Ishikawa (cell line): ENCODE results near the gene KLF3.

Experiments
- CEBPB ChIP-seq: IDR thresholded peaks from 2 replicates; pipeline ENCODE4 v1.6.1; 2012
- CREB1 ChIP-seq: IDR thresholded peaks from 2 replicates; pipeline ENCODE4 v1.6.1; 2012; ENCODE audit warnings: low read depth
- EGR1 ChIP-seq: IDR thresholded peaks from 2 replicates; pipeline ENCODE4 v1.6.1; 2012
- EP300 ChIP-seq: IDR thresholded peaks from 2 replicates; pipeline ENCODE4 v1.6.1; 2012; ENCODE audit warnings: borderline replicate concordance
- FOXM1 ChIP-seq: IDR thresholded peaks from 2 replicates; pipeline ENCODE4 v1.6.1; 2012; ENCODE audit warnings: low read depth, borderline replicate concordance
- NFIC ChIP-seq: IDR thresholded peaks from 2 replicates; pipeline ENCODE4 v1.6.1; 2012
- RAD21 ChIP-seq: IDR thresholded peaks from 2 replicates; pipeline ENCODE4 v1.6.1; 2012; ENCODE audit warnings: low read depth
- TAF1 ChIP-seq: IDR thresholded peaks from 2 replicates; pipeline ENCODE4 v1.6.1; 2012; ENCODE audit warnings: low read depth, mild to moderate bottlenecking
- TCF12 ChIP-seq: IDR thresholded peaks from 2 replicates; pipeline ENCODE4 v1.6.1; 2012; ENCODE audit warnings: low read depth
- TEAD4 ChIP-seq: IDR thresholded peaks from 2 replicates; pipeline ENCODE4 v1.6.1; 2012
- YY1 ChIP-seq: IDR thresholded peaks from 2 replicates; pipeline ENCODE4 v1.6.1; 2012; ENCODE audit warnings: low read depth
- ZBTB7A ChIP-seq: IDR thresholded peaks from 2 replicates; pipeline ENCODE4 v1.6.1; 2012; ENCODE audit warnings: low read depth
- TF ChIP-seq, protein P1 (sequence below): IDR thresholded peaks from 2 replicates; pipeline ENCODE4 v1.6.1; 2012
- TF ChIP-seq, protein P2 (sequence below): IDR thresholded peaks from 2 replicates; pipeline ENCODE4 v1.6.1; 2012; ENCODE audit warnings: low read depth, mild to moderate bottlenecking
- TF ChIP-seq, protein P3 (sequence below): IDR thresholded peaks from 2 replicates; pipeline ENCODE4 v1.6.1; 2012

Gene KLF3

DNA sequence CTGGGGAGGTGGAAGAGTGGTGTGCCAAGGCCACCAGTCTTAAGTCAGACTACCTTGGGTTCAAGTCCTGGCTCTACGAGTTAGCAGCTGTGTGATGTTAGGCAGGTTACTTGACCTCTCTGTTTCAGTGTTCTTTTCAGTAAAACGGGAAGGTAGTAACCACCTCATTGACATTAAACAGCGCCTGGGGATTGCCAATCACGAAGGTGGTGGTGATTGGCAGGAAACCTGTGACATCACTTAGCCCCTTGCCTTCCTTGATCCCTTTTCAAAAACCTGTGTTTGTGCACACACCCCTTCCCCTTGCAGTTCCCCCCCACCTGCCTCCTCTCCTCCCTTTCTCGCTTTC is 7.6 kb downstream of the KLF3 start:
- TF ChIP-seq, protein P1, sequence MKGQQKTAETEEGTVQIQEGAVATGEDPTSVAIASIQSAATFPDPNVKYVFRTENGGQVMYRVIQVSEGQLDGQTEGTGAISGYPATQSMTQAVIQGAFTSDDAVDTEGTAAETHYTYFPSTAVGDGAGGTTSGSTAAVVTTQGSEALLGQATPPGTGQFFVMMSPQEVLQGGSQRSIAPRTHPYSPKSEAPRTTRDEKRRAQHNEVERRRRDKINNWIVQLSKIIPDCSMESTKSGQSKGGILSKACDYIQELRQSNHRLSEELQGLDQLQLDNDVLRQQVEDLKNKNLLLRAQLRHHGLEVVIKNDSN: no peak
- no peak for TF ChIP-seq EP300
- TF ChIP-seq NFIC: no peak
- TF ChIP-seq CEBPB: no peak
- TF ChIP-seq ZBTB7A: no peak
- TF ChIP-seq, protein P2, sequence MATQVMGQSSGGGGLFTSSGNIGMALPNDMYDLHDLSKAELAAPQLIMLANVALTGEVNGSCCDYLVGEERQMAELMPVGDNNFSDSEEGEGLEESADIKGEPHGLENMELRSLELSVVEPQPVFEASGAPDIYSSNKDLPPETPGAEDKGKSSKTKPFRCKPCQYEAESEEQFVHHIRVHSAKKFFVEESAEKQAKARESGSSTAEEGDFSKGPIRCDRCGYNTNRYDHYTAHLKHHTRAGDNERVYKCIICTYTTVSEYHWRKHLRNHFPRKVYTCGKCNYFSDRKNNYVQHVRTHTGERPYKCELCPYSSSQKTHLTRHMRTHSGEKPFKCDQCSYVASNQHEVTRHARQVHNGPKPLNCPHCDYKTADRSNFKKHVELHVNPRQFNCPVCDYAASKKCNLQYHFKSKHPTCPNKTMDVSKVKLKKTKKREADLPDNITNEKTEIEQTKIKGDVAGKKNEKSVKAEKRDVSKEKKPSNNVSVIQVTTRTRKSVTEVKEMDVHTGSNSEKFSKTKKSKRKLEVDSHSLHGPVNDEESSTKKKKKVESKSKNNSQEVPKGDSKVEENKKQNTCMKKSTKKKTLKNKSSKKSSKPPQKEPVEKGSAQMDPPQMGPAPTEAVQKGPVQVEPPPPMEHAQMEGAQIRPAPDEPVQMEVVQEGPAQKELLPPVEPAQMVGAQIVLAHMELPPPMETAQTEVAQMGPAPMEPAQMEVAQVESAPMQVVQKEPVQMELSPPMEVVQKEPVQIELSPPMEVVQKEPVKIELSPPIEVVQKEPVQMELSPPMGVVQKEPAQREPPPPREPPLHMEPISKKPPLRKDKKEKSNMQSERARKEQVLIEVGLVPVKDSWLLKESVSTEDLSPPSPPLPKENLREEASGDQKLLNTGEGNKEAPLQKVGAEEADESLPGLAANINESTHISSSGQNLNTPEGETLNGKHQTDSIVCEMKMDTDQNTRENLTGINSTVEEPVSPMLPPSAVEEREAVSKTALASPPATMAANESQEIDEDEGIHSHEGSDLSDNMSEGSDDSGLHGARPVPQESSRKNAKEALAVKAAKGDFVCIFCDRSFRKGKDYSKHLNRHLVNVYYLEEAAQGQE: no peak
- no peak for TF ChIP-seq RAD21
- no peak for TF ChIP-seq TAF1
- no peak for TF ChIP-seq EGR1
- TF ChIP-seq CREB1: no peak
- TF ChIP-seq, protein P3, sequence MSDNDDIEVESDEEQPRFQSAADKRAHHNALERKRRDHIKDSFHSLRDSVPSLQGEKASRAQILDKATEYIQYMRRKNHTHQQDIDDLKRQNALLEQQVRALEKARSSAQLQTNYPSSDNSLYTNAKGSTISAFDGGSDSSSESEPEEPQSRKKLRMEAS: no peak
- TF ChIP-seq FOXM1: no peak
- TF ChIP-seq TEAD4: no peak
- TF ChIP-seq YY1: no peak
- TF ChIP-seq TCF12: no peak

DNA sequence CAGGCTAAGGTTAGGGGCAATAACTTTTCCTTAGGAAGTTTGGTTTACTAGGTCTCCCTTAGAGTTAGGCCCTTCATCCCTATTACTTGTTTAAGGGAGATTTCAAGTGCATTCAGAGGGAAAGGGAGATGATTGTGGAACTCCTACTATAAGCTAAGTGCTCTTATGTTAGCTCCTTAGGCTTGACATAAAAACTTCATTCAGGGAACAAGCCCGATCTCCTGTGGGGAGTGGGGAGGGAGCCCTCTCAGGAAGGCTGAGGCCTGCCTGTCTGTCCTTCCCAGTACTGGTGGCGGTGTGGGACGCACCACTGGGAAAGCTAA is 8.0 kb downstream of the KLF3 start:
- TF ChIP-seq, protein P2: no peak
- TF ChIP-seq, protein P3: no peak
- TF ChIP-seq EGR1 (no peak), NFIC (no peak), EP300 (no peak), TEAD4 (no peak), FOXM1 (no peak), ZBTB7A (no peak), YY1 (no peak)

DNA sequence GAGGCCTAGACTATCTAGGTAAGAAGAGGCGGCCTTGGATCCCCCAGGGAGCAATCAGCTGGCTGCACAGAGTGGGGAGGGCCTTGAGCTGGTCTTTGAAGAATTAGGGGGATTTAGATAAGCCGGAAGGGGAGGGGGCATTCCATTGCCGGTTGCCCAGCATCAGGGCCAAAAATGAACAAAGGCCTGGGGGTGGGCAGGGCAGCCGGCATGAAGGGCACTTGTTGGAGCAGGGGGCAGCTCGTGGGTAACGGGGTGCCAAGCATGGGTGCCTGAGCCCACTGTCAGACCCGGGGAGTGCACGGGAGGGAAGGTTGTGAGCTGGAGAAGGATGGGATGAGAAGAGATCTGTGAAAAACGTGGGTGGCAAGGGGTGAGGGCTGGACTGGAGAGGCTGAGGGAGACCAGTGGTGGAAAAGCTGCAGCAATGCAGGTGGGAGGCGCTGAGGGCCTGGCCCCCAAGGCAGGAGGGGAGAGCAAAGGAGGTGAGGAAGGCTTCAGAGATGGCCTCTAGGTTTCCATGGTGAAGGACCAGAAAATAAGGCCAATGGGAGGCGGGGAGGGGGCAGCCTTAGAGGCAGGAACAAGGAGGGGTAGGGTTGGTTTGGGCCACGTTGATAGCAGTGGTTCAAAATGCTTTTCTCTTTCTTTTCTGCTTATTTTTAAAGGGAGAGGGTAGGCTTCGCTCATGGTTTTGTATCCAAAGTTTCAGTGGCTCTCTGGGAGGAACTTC is 8.6 kb downstream of the KLF3 start:
- TF ChIP-seq EP300: no peak
- TF ChIP-seq, protein P2: no peak
- TF ChIP-seq NFIC: no peak
- TF ChIP-seq TAF1: no peak
- no peak for TF ChIP-seq TCF12

DNA sequence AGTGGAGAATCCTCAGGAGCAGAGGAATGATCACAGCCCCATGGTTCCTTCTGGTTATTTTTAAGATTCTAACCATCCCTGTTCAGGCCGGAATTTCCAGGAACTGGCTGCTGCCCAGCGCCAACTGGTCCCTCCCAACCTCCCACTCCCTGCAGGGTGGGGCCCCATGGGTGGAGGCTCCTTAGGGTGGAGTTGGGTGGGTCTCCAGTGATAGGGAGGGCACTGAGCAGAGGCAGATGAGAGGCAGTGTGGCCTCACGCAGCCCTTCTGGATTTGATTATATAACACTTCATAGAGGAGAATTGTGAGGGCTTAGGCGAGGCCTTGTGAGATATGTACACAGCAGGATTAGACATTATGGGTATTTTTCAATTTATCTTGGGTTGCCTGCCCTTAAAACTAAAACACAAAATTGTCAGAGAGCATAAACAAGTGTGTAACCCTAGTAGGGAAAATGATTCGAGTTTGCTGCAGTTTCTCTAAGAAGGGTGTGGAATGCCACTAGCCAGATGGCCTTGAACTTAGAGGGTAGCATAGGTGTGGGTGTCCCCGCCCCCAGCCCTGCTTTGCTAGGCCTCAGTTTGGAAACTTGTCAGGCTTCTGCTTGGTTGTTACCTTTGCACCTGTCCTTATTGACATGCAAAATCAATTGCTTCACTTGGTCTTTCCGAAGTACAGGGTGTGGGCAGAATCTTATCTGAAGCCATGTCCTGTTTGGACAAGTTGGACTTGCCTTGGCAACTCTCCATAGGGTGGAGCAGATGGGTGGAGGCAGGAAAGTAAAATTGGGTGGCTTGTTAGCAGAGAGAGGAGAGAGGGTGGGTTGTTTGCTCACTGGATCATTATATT is 9.4 kb downstream of the KLF3 start:
- TF ChIP-seq, protein P3: peak; percentile 35; the same call in 1 of the 2 replicates
- TF ChIP-seq NFIC: peak; percentile 39; the same call in 1 of the 2 replicates
- peak; percentile 46; the same call in 1 of the 2 replicates for TF ChIP-seq ZBTB7A
- peak; percentile 25; the same call in 1 of the 2 replicates for TF ChIP-seq FOXM1
- TF ChIP-seq, protein P1: no peak
